K562 (cell line): ENCODE data around the gene CDK5R1. TPM values are rescaled to one million over a fixed set of nuclear protein-coding genes. Genes with fewer than 3 reads are reported as not detected.

ENCODE experiments used
- HIVEP1 ChIP-seq: fragments of 250-450 bp; sonication (Bioruptor Pico); IDR thresholded peaks from 2 replicates; pipeline ENCODE4 v1.4.0; 2020; ENCODE audit warnings: mild to moderate bottlenecking
- HNRNPK ChIP-seq: fragments of 200-400 bp; formaldehyde crosslinking; IDR thresholded peaks from one replicate; pipeline ENCODE4 v1.6.1; 2018; ENCODE audit warnings: mild to moderate bottlenecking, low read depth, low read length; ENCODE audit not compliant: poor library complexity, severe bottlenecking
- KLF16 ChIP-seq: IDR thresholded peaks from 2 replicates; pipeline ENCODE4 v1.6.1; 2016; ENCODE audit warnings: antibody characterized with exemption
- NKRF ChIP-seq: fragments of 450-650 bp; IDR thresholded peaks from 2 replicates; pipeline ENCODE4 v1.6.1; 2016; ENCODE audit warnings: borderline replicate concordance
- PML ChIP-seq: IDR thresholded peaks from 2 replicates; pipeline ENCODE4 v1.6.1; 2012; ENCODE audit warnings: low read length, inconsistent platforms
- POLR2AphosphoS5 ChIP-seq: IDR thresholded peaks from 2 replicates; pipeline ENCODE4 v1.6.1; 2011; ENCODE audit warnings: mild to moderate bottlenecking, low read depth, low read length, moderate library complexity; ENCODE audit not compliant: control insufficient read depth, insufficient read depth
- RB1 ChIP-seq: fragments of 450-650 bp; IDR thresholded peaks from 2 replicates; pipeline ENCODE4 v1.6.1; 2017; ENCODE audit warnings: low read depth, mild to moderate bottlenecking
- SLC30A9 ChIP-seq: fragments of 250-450 bp; sonication (Bioruptor Pico); IDR thresholded peaks from 2 replicates; pipeline ENCODE4 v1.8.0; 2022; ENCODE audit warnings: mild to moderate bottlenecking, moderate library complexity
- SMAD1 ChIP-seq: fragments of 150-350 bp; IDR thresholded peaks from 2 replicates; pipeline ENCODE4 v1.6.1; 2014; ENCODE audit warnings: low read length, low read depth; ENCODE audit not compliant: partially characterized antibody
- SPI1 ChIP-seq: IDR thresholded peaks from 2 replicates; pipeline ENCODE4 v1.6.1; 2011; ENCODE audit warnings: low read depth, low read length, control low read depth, borderline replicate concordance
- SRSF1 ChIP-seq: fragments of 200-400 bp; formaldehyde crosslinking; IDR thresholded peaks from 2 replicates; pipeline ENCODE4 v1.6.1; 2017; ENCODE audit warnings: mild to moderate bottlenecking, low read depth, low read length, moderate library complexity
- SRSF9 ChIP-seq: fragments of 200-400 bp; formaldehyde crosslinking; IDR thresholded peaks from 2 replicates; pipeline ENCODE4 v1.6.1; 2017; ENCODE audit warnings: low read depth, low read length, borderline replicate concordance
- STAG1 ChIP-seq: sonication (generic); formaldehyde crosslinking; IDR thresholded peaks from 2 replicates; pipeline ENCODE4 v1.5.0; 2020; ENCODE audit warnings: missing genetic modification reagents, borderline replicate concordance
- SUPT5H ChIP-seq: fragments of 450-650 bp; IDR thresholded peaks from 2 replicates; pipeline ENCODE4 v1.6.1; 2016
- TCFL5 ChIP-seq: fragments of 250-450 bp; sonication (Bioruptor Pico); conservative IDR thresholded peaks from 2 replicates; pipeline ENCODE4 v1.6.1; 2021; ENCODE audit warnings: mild to moderate bottlenecking, moderate library complexity, matching md5 sums
- ZNF143 ChIP-seq: sonication (generic); formaldehyde crosslinking; IDR thresholded peaks from 2 replicates; pipeline ENCODE4 v1.9.0; 2022; ENCODE audit warnings: mild to moderate bottlenecking, missing genetic modification reagents
- ZNF354B ChIP-seq: fragments of 250-450 bp; sonication (Bioruptor Pico); IDR thresholded peaks from 2 replicates; pipeline ENCODE4 v1.4.0; 2020
- polyA plus RNA-seq, 8 experiments: library from polyadenylated mRNA; depleted of rRNA in 4 of 8; stranded (reverse) in 5 of 8; unstranded in 3 of 8; fragments of >200 nt; fragmentation: Nextera tagmentation in 2 of 8; fragmentation: Illumina TruSeq in 1 of 8; extraction: Ambion mirVana in 2 of 8; extraction: Trizol in 1 of 8; gene quantifications; 2 replicates each; pipeline versions ENCODE4 v1.2.1 to v1.2.3, GENCODE V29; 2011 to 2014; ENCODE audit warnings: inconsistent platforms in 1 of 8, missing spikeins in 1 of 8
- total RNA-seq, 7 experiments: library from RNA; depleted of rRNA in 6 of 7; stranded (reverse); fragments of >200 nt in 6 of 7; fragmentation: Illumina TruSeq in 2 of 7; extraction: Trizol in 2 of 7; gene quantifications; 2 replicates each; pipeline versions ENCODE4 v1.2.1 to v1.2.3, GENCODE V29; 2011 to 2021; ENCODE audit warnings: low replicate concordance in 1 of 7
- TF ChIP-seq, protein P1 (sequence below), 2 experiments: fragments of 450-650 bp; IDR thresholded peaks; 2 replicates each; pipeline ENCODE4 v1.6.1; 2016; ENCODE audit warnings: mild to moderate bottlenecking in 2 of 2, borderline replicate concordance in 1 of 2, low read depth in 1 of 2, moderate library complexity in 1 of 2

CDK5R1 gene
- total and polyA plus RNA-seq, 9 of the 15 experiments (the other 6 are each of a cell fraction or from before 2014, with no cell fraction given) = 0.10 to 4.8 (median 2.3) TPM

DNA sequence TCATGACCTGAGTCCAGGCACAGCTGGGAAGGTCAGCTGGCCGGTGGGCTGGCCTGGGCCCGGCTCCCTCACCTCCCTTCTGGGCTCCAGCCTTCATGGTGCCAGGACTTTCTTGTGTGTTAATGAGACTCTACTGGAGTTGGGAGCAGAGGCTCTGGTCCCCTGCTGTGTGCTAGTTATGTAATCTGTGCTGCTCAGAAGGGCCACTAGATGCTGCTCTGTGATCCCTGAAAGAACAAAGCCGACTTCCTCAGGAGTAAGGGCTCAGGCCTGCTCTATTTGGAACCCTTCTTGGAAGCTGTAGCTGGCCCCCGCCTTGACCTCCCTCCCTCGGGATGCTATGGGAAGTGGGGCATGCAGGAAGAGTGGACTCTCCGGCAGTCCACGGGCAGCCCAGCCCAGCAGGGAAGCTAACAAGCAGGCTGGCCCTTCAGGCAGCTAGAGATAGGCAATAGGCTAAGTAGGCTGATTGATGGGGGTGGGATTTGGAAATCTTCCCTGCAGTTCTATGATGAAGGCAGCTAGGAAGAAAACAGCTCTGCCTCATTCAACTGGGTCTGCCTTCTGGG, 3.3 kb upstream of the CDK5R1 start (continued):
- TF ChIP-seq SRSF1 = no peak
- peak; percentile 42; the same call in 1 of the 2 replicates for TF ChIP-seq KLF16
- TF ChIP-seq SPI1 = 0 out of 2 replicates have a peak, but pooled peaks have one; percentile 39
- TF ChIP-seq SRSF9 = no peak
- no peak for TF ChIP-seq ZNF354B (CRISPR knock-in tag)
- TF ChIP-seq RB1 = 0 out of 2 replicates have a peak, but pooled peaks have one; percentile 30
- no peak for TF ChIP-seq ZNF143 (CRISPR knock-in tag)
- TF ChIP-seq, protein P1, sequence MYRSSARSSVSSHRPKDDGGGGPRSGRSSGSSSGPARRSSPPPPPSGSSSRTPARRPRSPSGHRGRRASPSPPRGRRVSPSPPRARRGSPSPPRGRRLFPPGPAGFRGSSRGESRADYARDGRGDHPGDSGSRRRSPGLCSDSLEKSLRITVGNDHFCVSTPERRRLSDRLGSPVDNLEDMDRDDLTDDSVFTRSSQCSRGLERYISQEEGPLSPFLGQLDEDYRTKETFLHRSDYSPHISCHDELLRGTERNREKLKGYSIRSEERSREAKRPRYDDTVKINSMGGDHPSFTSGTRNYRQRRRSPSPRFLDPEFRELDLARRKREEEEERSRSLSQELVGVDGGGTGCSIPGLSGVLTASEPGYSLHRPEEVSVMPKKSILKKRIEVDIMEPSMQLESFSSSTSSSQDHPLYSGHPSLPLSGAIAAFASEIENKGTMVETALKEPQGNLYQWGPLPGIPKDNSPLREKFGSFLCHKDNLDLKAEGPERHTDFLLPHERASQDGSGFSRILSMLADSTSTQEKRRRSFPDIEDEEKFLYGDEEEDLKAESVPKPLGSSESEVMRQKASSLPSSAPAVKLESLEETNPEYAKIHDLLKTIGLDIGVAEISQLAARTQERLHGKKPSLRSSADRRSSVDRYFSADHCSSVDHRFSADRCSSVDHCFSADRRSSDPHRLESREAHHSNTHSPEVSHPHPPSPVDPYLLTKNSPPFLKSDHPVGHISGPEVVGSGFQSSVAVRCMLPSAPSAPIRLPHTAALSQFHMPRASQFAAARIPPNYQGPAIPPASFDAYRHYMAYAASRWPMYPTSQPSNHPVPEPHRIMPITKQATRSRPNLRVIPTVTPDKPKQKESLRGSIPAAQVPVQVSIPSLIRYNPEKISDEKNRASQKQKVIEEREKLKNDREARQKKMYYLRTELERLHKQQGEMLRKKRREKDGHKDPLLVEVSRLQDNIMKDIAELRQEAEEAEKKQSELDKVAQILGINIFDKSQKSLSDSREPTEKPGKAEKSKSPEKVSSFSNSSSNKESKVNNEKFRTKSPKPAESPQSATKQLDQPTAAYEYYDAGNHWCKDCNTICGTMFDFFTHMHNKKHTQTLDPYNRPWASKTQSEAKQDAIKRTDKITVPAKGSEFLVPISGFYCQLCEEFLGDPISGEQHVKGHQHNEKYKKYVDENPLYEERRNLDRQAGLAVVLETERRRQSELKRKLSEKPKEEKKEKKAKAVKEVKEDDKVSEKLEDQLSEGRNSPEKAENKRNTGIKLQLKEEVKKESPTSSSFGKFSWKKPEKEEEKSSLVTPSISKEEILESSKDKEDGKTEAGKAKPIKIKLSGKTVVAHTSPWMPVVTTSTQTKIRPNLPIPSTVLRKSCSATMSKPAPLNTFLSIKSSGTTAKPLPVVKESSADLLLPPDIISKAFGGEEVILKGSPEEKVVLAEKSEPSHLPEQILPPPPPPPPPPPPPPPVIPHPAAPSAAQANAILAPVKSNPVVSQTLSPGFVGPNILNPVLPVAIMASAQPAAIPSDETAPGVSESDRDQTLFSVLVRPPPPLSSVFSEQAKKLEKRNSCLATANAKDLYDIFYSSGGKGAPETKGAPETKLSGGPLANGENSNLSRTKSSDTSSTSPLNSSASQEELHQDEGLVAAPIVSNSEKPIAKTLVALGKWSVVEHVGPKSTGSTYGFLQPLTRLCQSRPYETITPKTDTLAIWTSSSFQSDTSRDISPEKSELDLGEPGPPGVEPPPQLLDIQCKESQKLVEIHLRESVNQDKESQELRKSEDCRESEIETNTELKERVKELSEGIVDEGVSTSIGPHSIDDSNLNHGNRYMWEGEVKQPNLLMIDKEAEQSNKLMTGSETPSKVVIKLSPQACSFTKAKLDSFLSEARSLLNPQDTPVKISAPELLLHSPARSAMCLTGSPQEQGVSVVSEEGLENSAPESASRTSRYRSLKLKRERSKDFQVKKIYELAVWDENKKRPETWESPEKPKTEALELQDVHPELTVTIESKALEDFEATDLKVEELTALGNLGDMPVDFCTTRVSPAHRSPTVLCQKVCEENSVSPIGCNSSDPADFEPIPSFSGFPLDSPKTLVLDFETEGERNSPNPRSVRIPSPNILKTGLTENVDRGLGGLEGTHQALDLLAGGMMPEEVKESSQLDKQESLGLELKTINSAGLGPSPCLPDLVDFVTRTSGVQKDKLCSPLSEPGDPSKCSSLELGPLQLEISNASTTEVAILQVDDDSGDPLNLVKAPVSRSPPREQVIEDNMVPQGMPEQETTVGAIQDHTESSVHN (IDR thresholded peaks at IDR 0.05; ENCODE audit: borderline replicate concordance in 1 of 2, low read depth in 1 of 2) = no peak
- no peak for TF ChIP-seq HIVEP1 (CRISPR knock-in tag)
- no peak for TF ChIP-seq HNRNPK
- TF ChIP-seq STAG1 = peak; percentile 65; the same call in 1 of the 2 replicates
- TF ChIP-seq NKRF = no peak
- peak; percentile 94 for TF ChIP-seq SMAD1
- TF ChIP-seq TCFL5 (CRISPR knock-in tag) = no peak
- TF ChIP-seq SUPT5H = peak; percentile 54; the same call in 1 of the 2 replicates
- TF ChIP-seq POLR2AphosphoS5 = peak; percentile 40; the same call in 1 of the 2 replicates
- TF ChIP-seq PML = no peak
- TF ChIP-seq SLC30A9 (CRISPR knock-in tag) = no peak
